ENCODE data around the gene FUT8.
A peak's percentile ranks its signal among the peaks of the same experiment; 100 is the strongest.

The FUT8 gene

DNA sequence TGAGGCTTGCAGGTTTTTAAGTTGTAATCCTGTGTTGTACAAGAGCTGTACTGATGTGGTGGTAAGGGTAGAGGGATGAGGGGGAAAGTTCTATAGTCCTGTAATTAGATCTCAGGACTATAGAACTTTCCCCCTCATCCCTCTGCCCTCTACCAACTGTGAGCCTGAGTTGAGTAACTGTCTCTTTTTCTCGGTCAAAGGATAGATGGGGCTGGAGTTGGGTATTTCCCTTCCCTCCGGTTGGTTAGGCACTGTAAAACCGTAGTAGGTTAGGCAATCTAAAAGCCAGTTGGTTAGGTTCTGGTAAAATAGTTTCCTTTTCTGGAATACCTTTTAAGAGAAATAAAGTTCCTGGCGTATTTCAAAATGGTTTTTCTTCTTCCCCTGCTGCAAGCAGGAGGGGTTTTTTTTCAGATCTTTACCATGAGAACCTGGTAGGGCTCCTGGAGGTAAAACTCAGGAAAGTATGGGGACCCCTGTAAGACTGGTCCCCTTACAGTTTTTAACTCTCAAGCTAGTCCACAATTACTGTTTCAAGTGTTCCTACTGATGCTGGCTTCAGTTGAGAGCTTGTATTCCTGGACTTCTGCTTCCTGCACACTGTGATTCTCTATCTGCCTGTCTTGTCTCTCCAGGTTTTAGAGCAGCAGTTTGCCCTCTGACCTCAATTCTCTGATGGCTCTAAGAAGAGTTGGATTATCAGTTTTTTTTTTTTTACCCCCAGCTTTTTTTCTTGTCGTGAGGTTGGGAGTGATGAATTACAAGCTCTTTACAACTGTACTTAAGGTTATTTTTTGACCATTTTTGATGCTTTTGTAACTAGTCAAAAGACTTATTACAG lies 58.7 kb downstream of the FUT8 start:
- TF ChIP-seq, protein P1, sequence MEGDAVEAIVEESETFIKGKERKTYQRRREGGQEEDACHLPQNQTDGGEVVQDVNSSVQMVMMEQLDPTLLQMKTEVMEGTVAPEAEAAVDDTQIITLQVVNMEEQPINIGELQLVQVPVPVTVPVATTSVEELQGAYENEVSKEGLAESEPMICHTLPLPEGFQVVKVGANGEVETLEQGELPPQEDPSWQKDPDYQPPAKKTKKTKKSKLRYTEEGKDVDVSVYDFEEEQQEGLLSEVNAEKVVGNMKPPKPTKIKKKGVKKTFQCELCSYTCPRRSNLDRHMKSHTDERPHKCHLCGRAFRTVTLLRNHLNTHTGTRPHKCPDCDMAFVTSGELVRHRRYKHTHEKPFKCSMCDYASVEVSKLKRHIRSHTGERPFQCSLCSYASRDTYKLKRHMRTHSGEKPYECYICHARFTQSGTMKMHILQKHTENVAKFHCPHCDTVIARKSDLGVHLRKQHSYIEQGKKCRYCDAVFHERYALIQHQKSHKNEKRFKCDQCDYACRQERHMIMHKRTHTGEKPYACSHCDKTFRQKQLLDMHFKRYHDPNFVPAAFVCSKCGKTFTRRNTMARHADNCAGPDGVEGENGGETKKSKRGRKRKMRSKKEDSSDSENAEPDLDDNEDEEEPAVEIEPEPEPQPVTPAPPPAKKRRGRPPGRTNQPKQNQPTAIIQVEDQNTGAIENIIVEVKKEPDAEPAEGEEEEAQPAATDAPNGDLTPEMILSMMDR (IDR thresholded peaks at IDR 0.05; ENCODE audit: control insufficient read depth, insufficient read depth, low read depth, low read length, missing control alignments), result no peak
- no peak overlapping the region for H3K4me3 ChIP-seq (ENCODE audit: control insufficient read depth, low read depth, low read length)
- no peak for DNase-seq (ENCODE audit: low read depth)

DNA sequence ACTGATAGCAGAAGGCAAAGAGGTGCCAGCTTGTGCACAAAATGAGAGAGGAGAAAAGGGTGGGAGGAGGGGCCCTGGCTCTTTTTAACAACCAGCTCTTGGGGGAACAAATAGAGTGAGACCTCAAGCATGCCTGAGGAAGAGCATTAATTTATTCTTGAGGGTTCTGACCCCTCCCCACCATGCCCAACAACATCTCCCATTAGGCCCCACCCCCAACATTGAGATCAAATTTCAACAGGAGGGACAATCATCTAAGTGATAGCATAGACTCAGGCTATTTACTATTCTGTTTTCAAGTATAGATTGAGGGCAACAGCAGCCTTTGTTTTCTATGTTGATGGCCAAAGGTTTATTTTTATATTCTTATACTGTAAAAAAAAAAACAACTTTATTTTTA lies 59.7 kb downstream of the FUT8 start:
- DNase-seq (ENCODE audit: low read depth), result no peak
- no peak overlapping the region for H3K4me3 ChIP-seq (ENCODE audit: control insufficient read depth, low read depth, low read length)
- TF ChIP-seq, protein P1 (IDR thresholded peaks at IDR 0.05; ENCODE audit: control insufficient read depth, insufficient read depth, low read depth, low read length, missing control alignments), result no peak

DNA sequence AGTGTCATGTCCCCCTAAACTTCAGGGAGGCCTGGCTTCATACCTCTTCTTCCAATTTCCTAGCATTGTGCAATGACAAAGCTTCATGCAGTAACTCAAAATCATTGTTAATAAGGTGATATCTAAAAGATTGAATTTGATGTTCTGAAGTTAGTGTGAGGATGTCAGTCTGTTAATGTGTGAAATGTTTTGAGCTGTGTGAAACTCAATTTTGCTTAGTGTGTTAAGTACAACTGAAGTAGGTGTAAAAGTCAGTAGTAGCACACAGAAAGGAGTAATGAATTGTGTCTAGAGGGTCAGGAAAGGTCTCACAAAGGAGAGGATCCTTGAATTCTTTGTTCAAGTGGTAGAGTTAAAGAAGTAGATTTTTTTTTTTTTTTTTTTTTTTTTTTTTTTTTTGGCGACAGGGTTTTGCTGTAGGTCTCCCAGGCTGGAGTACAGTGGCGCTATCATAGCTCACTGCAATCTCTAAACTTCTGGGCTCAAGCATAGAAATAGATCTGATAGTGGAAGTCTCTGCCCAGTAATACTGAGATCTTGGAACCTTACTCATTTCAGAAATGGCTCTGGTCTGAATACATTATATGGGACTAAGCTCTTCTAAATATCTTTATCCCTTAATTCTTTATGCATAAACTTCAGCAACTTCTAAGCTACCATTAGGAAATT lies 63.9 kb downstream of the FUT8 start:
- DNase-seq (ENCODE audit: low read depth), result no peak
- TF ChIP-seq, protein P1 (IDR thresholded peaks at IDR 0.05; ENCODE audit: control insufficient read depth, insufficient read depth, low read depth, low read length, missing control alignments), result no peak
- no peak overlapping the region for H3K4me3 ChIP-seq (ENCODE audit: control insufficient read depth, low read depth, low read length)

DNA sequence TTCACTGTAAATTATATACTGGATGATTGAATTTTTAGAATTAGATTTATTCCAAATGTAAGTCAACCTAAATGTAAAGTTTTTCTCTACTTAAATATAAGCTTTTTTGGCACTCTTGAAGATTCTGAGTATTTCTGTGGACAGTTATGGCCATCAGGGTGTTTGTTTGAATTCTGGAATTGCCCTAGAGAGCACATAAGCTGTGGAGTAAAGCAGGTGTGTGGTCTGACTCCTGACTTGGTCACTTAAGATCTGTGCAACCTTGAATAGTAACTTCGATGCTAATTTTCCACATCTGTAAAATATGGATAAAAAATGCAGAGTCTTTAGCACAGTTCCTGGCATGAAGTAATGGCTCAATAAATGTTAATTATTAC lies 64.4 kb downstream of the FUT8 start:
- DNase-seq (ENCODE audit: low read depth), result no peak
- TF ChIP-seq, protein P1 (IDR thresholded peaks at IDR 0.05; ENCODE audit: control insufficient read depth, insufficient read depth, low read depth, low read length, missing control alignments), result no peak
- H3K4me3 ChIP-seq (ENCODE audit: control insufficient read depth, low read depth, low read length), result no peak overlapping the region

DNA sequence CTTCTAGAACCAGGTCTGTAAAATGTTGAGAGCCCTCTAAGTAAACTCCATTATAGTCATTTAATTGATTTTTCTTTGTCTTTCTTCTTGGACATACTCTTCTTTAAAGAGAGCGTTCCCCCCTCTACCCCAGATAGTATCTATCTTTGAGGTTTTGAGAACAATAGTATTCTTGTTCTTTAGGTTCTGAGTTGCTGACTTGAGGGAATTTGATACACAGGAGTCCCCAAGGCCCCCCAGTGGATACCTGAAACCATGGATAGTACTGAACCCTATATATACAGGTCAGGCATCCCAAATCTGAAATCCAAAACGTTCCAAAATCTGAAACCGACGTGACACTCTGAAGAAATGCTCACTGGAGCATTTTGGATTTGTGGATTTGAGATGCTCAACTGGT lies 65.5 kb downstream of the FUT8 start:
- H3K4me3 ChIP-seq (ENCODE audit: control insufficient read depth, low read depth, low read length), result no peak overlapping the region
- no peak for DNase-seq (ENCODE audit: low read depth)
- TF ChIP-seq, protein P1 (IDR thresholded peaks at IDR 0.05; ENCODE audit: control insufficient read depth, insufficient read depth, low read depth, low read length, missing control alignments), result no peak

DNA sequence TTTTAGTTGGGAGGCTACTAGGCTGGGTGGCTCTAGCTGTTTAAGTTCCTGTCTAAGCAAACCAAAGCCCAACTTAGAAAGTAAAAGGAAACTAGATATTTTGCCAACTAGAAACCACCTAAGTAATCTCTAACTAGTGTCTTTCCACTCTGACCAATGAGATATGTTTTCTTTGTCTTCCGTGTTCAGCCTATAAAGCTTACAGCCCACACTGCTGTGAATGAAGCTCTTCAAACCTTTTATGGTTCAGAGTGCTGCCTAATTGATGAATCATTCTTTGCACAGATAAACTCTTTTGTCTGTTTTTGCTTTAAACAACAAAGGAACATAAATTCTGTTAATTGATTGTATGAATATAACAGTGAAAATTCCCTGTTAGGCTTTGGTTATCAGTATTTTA lies 66.1 kb downstream of the FUT8 start:
- peak; percentile 43 for DNase-seq (ENCODE audit: low read depth)
- no peak overlapping the region for H3K4me3 ChIP-seq (ENCODE audit: control insufficient read depth, low read depth, low read length)
- TF ChIP-seq, protein P1 (IDR thresholded peaks at IDR 0.05; ENCODE audit: control insufficient read depth, insufficient read depth, low read depth, low read length, missing control alignments), result no peak
